ENCODE data around the gene ERI2.
"Not testable (repeated sequence)": the region's sequence is repeated elsewhere in the genome, so short reads cannot be mapped to it uniquely, and the experiment has no call there.

Gene ERI2

DNA sequence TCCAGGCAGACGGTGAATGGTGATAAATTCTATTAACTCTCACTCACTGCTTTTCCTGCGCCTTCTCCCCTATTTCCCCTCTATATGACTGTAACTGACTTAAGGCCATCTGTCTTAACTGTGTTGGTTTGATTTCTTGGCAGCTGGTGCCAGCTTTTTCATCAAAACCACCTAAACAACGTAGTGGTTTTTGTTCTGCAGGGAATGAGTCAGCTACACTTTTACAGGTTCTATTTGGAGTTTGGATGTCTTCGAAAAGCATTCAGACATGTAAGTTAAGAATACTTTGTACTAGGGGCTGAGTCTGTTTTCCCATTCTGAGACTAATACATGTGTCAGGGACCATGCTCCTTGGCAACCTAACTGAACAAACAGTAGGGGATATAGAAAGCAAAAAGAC is 8.5 kb upstream of the ERI2 start:
- no peak for DNase-seq (ENCODE audit: low read depth)

DNA sequence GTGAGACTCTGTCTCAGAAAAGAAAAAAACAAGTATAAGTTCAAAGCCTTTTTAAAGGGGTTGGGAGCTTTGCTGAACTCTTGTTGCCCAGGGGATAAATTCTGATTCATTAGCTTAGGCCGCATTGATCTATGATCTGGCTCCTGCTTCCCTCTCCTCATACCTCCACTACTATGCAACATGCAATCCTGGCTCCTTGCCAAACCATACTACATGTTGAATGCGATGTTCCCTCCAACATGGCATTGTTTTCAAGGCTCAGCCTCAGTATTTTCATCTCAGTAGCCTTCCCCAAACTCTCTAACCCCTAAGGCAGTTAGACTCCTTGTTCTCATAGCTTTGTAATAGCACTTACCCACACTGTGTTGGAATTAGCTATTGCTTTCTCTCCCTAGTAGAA is 6.2 kb upstream of the ERI2 start:
- no peak for DNase-seq (ENCODE audit: low read depth)

DNA sequence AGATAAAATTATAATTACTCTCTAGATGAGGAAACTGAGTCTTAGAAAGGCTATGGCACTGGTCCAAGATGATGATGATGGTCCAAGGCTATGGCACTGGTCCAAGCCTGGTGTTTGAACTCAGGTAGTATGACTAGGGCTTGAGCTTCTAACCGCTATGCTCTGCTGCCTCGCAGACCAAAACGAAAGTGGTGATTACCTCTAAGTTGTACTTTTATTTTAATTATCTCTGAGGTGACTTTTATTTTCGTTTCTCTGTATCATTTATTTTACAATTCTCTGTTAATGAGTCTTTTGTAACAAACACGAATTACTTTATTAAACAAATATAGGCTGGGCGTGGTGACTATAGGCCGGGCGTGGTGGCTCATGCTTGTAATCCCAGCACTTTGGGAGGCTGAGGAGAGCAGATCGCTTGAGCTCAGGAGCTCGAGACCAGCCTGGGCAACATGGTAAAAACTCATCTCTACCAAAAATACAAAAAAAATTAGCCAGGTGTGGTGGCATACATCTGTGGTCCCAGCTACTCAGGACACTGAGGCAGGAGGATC is 5.7 kb upstream of the ERI2 start:
- no peak for DNase-seq (ENCODE audit: low read depth)

DNA sequence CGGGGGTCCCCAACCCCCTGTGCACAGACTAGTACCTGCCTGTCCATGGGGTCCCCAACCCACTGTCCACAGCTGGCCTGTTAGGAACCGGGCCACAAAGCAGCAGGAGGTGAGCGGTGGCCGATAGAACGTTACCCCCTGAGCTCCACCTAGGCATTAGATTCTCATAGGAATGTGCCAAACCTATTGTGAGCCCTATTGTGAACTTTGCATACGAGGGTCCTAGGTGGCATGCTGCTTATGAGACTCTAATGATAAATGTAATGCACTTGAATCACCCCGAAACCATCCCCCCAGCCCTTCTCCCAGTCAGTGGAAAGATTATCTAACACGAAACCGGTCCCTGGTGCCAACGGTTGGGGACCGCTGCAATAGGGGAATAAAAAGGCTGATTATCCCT is 1.6 kb upstream of the ERI2 start:
- DNase-seq (ENCODE audit: low read depth), result no peak

DNA sequence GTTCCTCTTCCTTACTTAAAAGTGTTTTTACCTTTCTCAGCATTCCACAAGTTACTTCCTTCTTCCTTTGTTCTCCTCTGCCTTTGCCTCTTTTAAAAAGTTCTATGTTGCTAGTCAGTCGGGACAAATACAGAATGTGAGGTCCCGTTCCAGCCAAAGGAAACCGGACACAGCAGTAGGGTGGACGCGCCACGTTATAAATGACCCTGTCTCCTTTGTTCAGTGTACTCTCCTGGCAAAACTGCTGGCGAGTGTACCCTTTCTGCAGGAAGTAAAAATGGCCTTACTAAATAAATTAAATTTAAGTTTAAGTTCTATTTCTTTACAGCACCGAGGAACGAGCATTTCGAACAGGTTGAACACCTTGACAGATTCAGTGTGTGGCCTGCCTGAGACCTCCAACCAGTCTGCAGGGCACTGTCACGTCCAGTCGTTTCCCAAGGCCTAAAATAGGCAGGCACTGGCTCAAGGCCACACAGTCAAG is 546 bp downstream of the ERI2 start:
- not testable (repeated sequence) for DNase-seq (ENCODE audit: low read depth)

DNA sequence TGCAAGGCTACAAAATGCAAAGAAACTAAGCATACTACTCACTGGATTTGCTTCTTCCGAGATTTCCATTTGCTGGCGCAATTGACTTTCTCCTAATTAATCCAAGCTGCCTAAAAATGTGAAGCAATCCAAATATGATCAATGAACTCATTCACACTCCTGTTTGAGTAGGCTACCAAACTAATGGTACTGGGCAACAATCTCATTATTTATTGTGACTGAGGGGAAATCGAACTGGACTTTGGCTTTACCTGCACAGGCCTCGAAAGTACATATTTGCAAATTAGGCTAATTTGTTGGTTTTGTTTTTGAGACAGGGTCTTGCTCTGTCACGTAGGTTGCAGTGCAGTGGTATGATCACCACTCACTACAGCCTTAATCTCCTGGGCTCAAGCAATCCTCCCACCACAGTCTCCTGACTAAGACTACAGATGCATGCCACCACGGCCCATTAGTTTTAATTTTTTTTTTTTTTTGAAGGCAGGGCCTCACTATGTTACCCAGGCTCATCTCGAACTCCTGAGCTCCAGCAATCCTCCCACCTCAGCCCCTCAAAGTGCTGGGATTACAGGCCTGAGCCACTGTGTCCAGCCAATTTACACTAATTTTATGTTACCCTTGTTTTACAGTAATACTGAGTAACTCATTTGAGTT is 2.6 kb downstream of the ERI2 start:
- no peak for DNase-seq (ENCODE audit: low read depth)

DNA sequence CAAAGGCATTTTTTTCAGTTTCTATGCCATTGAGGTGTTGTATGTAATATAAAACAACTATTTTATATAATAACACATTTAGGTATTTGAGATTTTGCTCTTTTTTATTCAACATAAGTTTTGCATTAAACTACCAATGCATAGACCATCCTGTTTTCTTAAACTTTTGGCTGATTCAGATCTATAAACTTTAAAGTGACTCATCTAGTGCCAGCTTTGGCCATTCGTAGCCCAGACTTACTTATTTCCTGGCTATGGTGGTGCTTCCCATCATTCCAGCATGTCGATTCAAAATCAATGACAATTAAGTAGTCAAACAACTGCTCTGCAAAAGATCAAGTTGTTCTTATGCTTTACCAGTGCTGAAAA is 3.1 kb downstream of the ERI2 start:
- no peak for DNase-seq (ENCODE audit: low read depth)

DNA sequence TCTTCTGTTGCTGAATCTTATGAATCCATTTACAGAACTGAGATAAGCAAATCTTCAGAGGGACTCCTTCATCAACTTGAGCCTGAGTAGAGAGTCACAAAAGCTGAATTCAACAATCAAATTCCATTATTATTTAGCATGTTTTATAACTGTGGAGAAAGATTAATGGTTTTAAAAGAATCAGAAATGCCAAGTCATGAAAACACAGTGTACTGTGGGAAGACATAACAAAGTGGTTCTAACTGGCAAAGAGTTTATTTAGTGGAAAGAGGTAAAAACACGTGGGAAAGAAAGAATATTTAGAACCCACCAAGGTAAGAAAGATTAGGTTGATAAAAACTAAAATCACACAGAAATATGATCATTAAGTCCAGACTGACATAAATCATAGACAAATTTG is 5.0 kb downstream of the ERI2 start:
- DNase-seq (ENCODE audit: low read depth), result no peak

DNA sequence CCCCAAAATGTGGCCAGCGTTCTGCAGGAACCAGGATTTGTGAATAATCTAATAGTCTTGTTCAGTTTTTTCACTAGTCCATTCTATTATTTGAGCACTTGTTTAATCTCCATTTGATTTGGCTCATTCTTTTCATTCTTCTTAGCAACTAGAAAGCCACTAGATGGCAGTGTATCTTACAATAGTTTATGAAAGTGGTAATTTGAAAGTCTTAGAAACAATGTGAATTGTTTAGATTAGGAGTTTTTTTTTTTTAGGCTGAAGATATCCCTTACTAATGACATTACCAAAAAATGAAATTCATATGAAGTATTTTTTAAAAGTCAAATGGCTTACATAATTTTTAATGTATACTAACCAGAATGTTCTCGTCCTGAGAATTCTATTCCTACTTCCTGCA is 6.7 kb downstream of the ERI2 start:
- no peak for DNase-seq (ENCODE audit: low read depth)

DNA sequence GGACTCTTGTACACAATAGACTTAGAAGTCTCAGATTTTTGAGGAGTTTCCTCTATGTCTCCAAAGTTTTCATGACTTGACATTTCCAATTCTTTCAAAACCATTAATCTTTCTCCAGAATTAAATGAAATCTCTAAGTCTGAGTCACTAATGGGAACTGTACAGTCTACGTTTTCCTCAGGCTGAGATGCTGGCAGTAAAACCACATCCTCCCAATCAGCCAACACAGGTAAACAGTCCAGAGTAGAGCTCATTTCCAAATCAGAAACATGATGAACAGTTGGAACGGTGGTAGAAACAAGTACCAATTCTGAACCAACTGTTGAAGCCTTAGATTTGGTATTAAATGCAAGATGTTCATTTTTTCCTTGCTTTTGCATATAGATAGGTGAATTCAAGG is 7.9 kb downstream of the ERI2 start:
- DNase-seq (ENCODE audit: low read depth), result no peak

DNA sequence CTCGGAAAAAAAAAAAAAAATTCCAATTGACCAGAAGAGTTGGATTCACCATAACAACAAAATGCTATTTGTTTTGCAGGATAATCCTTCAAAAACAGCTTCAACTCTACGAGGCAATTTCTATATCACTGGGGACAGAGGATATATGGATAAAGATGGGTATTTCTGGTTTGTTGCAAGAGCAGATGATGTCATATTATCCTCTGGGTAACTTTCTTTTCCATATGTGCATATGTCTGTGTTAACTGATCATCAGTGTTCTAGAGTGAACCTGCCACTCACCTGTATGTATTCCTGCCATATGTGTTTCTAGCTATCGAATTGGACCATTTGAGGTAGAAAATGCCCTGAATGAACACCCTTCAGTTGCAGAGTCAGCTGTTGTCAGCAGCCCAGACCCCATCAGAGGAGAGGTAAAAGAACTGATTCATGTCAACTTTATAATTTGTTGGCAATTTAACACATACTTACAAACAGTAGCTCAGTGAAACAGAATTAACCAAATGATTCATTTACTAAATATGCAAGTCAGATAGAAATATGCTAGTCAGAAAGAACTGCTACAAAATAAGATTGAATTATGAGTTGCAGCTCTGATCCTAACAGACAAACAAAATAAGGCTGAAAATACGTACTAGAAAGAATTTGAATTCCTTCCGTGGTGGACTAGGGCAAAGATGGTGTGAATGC is 14.2 kb downstream of the ERI2 start:
- no peak for DNase-seq (ENCODE audit: low read depth)

DNA sequence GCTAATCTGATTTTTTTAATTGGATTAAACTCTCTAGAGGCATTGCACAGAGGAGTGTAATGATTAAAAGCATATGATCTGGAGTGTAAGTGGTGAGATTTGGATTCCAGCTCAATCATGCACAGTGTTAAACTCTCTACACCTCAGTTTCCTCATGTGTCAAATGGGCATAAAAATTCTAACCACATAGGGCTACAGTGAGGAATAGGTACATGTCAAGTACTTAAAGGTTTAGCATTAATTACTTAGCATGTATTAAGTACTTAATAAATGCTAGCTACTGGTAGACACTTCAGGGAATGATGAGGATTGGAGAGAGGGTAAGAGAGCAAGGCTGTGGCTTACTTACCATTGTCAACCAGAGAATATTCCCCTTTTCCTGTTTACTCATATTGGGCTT is 17.1 kb downstream of the ERI2 start:
- DNase-seq (ENCODE audit: low read depth), result no peak

DNA sequence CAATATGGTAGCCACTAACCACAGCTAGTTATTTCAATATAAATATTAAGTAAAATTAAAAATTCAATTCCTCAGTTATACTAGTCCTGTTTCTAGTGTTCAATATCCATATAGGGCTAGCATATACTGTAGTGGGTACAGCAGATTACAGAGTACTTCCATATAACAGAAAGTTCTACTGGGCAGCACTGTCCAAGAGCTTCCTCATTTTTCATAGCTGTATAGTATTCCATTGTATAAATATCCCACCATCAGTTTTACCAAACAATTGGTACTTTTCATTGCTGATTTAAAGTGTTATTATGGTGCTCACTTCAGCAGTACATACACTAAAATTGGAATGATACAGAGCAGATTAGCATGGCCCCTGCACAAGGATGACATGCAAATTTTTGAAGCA is 22.1 kb downstream of the ERI2 start:
- no peak for DNase-seq (ENCODE audit: low read depth)

DNA sequence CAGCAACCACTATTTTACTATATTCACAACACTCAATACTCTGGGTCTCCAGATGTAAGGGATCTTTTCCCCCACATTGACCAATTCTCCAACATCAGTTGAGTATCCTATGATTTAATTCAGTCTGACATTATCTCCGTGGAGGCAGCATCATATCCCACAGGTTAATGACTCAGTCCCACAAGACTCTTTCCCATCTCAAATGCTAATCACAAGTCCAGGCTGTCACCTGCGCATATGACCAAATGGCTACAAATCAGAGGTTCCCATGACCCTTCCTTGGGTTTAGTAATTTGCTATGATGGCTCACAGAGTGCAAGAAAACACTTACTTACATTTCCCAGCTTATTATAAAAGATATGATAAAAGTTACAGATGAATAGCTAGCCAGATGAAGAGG is 23.8 kb downstream of the ERI2 start:
- no peak for DNase-seq (ENCODE audit: low read depth)

DNA sequence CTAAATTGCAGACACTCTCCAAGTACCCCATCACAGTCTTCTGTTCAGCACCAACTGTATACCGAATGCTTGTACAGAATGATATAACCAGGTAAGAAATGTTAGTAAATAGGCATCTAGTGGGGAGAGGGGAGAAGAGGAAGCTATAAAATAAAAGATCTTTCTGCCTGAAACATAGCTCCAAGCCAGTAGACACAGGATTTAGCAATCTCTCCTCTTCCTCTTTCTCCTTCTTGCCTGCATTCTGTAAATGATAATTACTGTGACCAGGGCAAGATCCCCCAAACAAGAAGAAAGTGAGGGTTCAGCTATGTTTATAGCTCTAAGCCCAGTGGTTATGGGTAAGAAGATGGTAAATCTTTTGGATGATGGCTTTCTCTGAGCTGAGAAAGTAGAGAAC is 24.6 kb downstream of the ERI2 start:
- DNase-seq (ENCODE audit: low read depth), result no peak

DNA sequence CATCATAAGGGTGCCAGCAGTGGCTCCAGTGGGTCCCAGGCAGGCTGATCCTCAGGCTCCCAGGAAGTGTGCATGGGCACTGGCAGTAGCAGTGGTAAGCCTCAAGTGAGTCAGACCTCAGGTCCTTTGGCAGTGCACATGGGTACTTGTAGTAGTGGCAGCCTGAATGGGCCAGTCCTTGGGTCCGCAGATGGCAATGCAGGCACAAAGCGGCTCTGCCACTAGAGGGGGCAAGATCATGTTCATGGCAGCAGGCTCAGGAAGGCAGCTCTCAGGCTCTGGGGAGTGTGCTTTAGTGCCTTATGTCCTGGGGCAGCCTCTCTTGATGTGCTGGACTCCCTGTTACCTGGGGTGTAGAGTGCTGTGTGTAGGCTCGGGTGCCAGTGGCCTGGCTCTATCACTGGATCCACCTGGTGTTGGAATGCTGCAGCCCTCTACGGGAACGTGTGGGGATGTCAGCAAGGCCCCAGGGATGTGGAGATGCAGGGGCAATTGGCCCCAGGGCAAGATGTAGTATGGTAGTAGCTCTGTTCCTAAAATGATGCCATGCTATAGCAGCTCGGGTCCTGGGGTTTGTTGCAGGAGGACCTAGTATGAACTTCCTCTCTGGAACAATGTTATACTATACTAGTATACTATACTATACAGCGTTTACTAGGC is 31.4 kb downstream of the ERI2 start:
- peak; percentile 27 for DNase-seq (ENCODE audit: low read depth)

DNA sequence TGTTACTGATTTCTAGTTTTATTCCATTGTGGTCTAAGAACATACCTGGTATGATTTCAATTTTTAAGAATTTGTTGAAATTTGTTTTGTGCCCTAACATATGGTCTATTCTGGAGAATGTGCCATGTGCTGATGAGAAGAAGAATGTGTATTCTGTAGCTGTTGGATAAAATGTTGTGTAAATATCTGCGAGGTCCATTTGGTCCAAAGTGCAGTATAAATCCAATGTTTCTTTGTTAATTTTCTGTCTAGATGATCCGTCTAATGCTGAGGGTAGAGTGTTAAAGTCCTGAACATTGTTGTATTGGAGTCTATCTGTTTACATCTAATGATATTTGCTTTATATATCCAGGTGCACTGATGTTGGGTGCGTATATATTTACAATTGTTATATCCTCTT is 32.6 kb downstream of the ERI2 start:
- no peak for DNase-seq (ENCODE audit: low read depth)

DNA sequence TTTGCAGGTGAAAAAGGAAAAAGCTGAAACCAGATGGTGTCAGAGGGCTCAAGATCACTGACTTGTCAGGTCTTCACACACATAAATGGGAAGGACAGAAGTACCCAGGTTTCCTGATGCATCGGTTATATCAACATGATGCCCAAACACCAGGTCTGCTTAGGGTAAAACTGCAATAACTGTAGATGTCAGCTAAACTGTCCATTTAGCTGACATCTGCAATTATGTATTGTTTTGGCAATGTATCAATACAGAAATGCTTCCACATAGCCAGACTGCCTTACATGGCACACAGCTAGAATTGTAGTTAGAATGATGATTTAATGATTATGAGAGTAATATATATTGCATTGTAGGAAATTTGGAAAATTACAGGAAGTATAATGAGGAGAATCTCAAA is 37.5 kb downstream of the ERI2 start:
- DNase-seq (ENCODE audit: low read depth), result no peak

DNA sequence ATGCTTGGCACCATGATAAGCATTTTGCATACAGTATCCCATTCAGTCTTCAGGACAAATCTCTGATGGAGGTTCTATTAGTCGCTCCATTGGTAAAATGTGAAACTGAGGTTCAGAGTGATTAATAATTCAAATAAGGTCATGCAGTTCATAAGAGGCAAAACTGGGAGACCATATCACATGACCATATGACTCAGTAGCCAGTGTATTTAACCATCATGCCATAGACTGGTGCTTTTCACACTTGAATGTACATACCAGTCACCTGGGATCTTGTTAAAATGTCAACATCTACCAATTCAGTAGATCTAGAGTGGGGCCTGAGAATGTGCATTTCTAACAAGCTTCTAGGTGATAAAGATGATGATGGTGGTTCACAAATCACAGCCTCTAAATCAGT is 38.2 kb downstream of the ERI2 start:
- no peak for DNase-seq (ENCODE audit: low read depth)

DNA sequence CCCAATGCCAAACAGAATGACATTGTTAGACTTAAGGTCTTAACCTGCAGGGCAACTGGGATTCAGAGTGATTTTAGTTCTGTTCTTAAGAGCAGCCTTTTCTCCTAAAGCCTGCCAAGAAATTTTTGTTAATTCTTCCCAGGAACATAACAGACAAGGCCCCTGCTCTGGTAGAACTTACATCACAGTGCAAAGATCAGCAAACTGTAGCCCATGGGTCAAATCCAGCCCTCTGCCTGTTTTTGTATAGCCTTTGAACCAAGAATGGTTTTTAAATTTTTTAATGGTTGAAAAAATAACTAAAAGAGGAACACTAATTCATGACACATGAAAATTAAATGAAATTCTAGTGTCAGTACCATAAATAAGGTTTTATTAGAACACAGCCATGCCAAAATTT is 38.7 kb downstream of the ERI2 start:
- no peak for DNase-seq (ENCODE audit: low read depth)

DNA sequence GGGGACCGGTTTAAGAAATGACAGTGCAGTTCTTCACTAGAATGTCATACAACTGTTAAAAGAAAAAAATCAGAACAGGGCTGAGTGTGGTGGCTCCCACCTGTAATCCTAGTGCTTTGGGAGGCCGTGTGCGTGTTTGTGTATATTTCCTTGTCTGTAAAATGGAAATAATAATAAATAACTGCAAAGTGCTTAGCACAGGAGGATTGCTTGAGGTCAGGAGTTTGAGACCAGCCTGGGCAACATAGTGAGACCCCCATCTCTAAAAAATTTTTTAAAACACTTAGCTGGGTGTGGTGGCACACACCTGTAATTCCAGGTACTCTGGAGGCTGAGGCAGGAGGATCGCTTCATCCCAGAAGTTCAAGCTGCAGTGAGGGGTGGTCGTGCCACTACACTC is 40.0 kb downstream of the ERI2 start:
- DNase-seq (ENCODE audit: low read depth), result no peak

DNA sequence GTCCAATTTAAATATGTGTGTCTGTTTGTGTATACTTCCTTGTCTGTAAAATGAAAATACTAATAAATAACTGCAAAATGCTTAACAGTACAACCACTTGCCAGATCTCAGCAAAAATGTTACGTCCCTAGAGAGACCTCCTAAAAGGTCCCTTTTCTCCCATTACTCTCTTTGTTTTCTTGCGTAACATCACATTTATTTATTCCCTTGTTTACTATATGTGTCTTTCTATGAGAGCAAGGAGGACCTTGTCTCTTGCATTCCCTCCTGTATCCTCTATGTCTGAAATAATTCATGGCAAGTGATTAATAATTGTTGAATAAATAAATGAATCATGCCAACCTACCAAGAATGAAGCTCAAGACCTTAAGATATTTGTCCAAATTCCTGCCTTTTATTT is 40.5 kb downstream of the ERI2 start:
- DNase-seq (ENCODE audit: low read depth), result no peak

DNA sequence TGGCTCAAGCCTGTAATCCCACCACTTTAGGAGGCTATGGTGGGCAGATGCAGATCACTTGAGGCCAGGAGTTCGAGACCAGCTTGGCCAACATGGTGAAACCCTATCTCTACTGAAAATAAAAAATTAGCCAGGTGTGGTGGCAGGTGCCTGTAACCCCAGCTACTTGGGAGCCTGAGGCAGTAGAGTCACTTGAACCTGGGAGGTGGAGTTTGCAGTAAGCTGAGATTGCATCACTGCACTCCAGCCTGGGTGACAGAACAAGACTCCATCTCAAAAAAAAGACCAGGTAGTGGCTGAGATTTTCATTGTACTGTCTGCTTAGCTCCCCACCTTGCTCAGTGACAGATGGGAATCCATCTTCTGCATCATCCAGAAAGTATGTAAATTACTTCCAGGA is 41.8 kb downstream of the ERI2 start:
- not testable (repeated sequence) for DNase-seq (ENCODE audit: low read depth)
